K562 (cell line): ENCODE data around the gene GFI1B. TPM values are rescaled to one million over a fixed set of nuclear protein-coding genes. Genes with fewer than 3 reads are reported as not detected.

Source experiments
- ATF6 ChIP-seq: sonication (generic); formaldehyde crosslinking; IDR thresholded peaks from 2 replicates; pipeline ENCODE4 v1.4.0; 2020; ENCODE audit warnings: mild to moderate bottlenecking, missing genetic modification reagents
- CBX3 ChIP-seq, 2 experiments: IDR thresholded peaks; 1 replicate in 1 of 2; 2 replicates in 1 of 2; pipeline ENCODE4 v1.6.1; 2012; ENCODE audit warnings: inconsistent platforms in 2 of 2, low read length in 2 of 2, borderline replicate concordance in 1 of 2, control low read depth in 1 of 2
- CHD1 ChIP-seq: fragments of 200-600 bp; sonication (generic); IDR thresholded peaks from one replicate; pipeline ENCODE4 v1.6.1; 2012; ENCODE audit warnings: mild to moderate bottlenecking, moderate library complexity, low read length, inconsistent platforms
- ELF2 ChIP-seq: fragments of 250-450 bp; sonication (Bioruptor Pico); IDR thresholded peaks from 2 replicates; pipeline ENCODE4 v1.5.0; 2021; ENCODE audit warnings: mild to moderate bottlenecking
- GATAD2A ChIP-seq: fragments of 450-650 bp; IDR thresholded peaks from 2 replicates; pipeline ENCODE4 v1.6.1; 2017
- HDAC6 ChIP-seq: IDR thresholded peaks from 2 replicates; pipeline ENCODE4 v1.6.1; 2012; ENCODE audit warnings: low read depth, mild to moderate bottlenecking, control low read depth, inconsistent platforms, low read length, moderate library complexity
- NCOA1 ChIP-seq: fragments of 450-650 bp; IDR thresholded peaks from 2 replicates; pipeline ENCODE4 v1.6.1; 2016; ENCODE audit warnings: low read depth
- NR2F6 ChIP-seq: fragments of 450-650 bp; formaldehyde crosslinking; IDR thresholded peaks from 2 replicates; pipeline ENCODE4 v1.4.0; 2020; ENCODE audit warnings: mild to moderate bottlenecking
- POLR2AphosphoS2 ChIP-seq: IDR thresholded peaks from 2 replicates; pipeline ENCODE4 v1.6.1; 2012; ENCODE audit warnings: low read length, improper control_type of control experiment
- ZBTB40 ChIP-seq, 2 experiments: fragments of 450-650 bp in 1 of 2; sonication (generic) in 1 of 2; formaldehyde crosslinking in 1 of 2; IDR thresholded peaks; 2 replicates each; pipeline versions ENCODE4 v1.7.1 to v1.9.0; 2016 to 2022; ENCODE audit warnings: inconsistent platforms in 1 of 2, mild to moderate bottlenecking in 1 of 2, missing genetic modification reagents in 1 of 2
- ZNF212 ChIP-seq: fragments of 450-650 bp; formaldehyde crosslinking; IDR thresholded peaks from 2 replicates; pipeline ENCODE4 v1.4.0; 2020; ENCODE audit warnings: mild to moderate bottlenecking
- ZNF740 ChIP-seq, 3 experiments: fragments of 200-800 bp in 1 of 3; sonication (Bioruptor generic) in 1 of 3; sonication (generic) in 1 of 3; formaldehyde crosslinking in 1 of 3; IDR thresholded peaks; 2 replicates each; pipeline versions ENCODE4 v1.6.1 to v1.8.0; 2016 to 2022; ENCODE audit warnings: mild to moderate bottlenecking in 2 of 3, missing compliant biosample characterization in 2 of 3, missing genetic modification characterization in 2 of 3, missing genetic modification reagents in 1 of 3
- ZSCAN29 ChIP-seq: fragments of 450-650 bp; IDR thresholded peaks from 2 replicates; pipeline ENCODE4 v1.6.1; 2017
- polyA plus RNA-seq, 8 experiments: library from polyadenylated mRNA; depleted of rRNA in 4 of 8; stranded (reverse) in 5 of 8; unstranded in 3 of 8; fragments of >200 nt; fragmentation: Nextera tagmentation in 2 of 8; fragmentation: Illumina TruSeq in 1 of 8; extraction: Ambion mirVana in 2 of 8; extraction: Trizol in 1 of 8; gene quantifications; 2 replicates each; pipeline versions ENCODE4 v1.2.1 to v1.2.3, GENCODE V29; 2011 to 2014; ENCODE audit warnings: inconsistent platforms in 1 of 8, missing spikeins in 1 of 8
- total RNA-seq, 7 experiments: library from RNA; depleted of rRNA in 6 of 7; stranded (reverse); fragments of >200 nt in 6 of 7; fragmentation: Illumina TruSeq in 2 of 7; extraction: Trizol in 2 of 7; gene quantifications; 2 replicates each; pipeline versions ENCODE4 v1.2.1 to v1.2.3, GENCODE V29; 2011 to 2021; ENCODE audit warnings: low replicate concordance in 1 of 7

The GFI1B gene
- total and polyA plus RNA-seq, 9 of the 15 experiments (the other 6 are each of a cell fraction or from before 2014, with no cell fraction given), result 8.0 to 75.7 (median 34.5) TPM

GRCh38 chr9:132994410-132995120 lies 16.1 kb downstream of the GFI1B start (continued):
- TF ChIP-seq ZBTB40 (IDR thresholded peaks at IDR 0.05) (no peak), ZBTB40 (CRISPR knock-in tag; IDR thresholded peaks at IDR 0.05) (no peak), ELF2 (CRISPR knock-in tag) (no peak), NR2F6 (no peak), CBX3 (IDR thresholded peaks at IDR 0.05; ENCODE audit: borderline replicate concordance in 1 of 2, low read length in 2 of 2) (peak in 1 of 2 experiments; percentile 33; a peak in 1 of 3 replicates), ZNF212 (no peak), ZSCAN29 (no peak), HDAC6 (no peak), ATF6 (CRISPR knock-in tag) (no peak), ZNF740 (CRISPR knock-in tag; IDR thresholded peaks at IDR 0.05) (no peak), ZNF740 (tag; IDR thresholded peaks at IDR 0.05) (no peak), NCOA1 (peak; percentile 57), POLR2AphosphoS2 (no peak), GATAD2A (no peak), CHD1 (no peak)
